ENCODE measurements around the gene GABRB1.
"Not testable (repeated sequence)": the region's sequence is repeated elsewhere in the genome, so short reads cannot be mapped to it uniquely, and the experiment has no call there.

GABRB1 gene

DNA sequence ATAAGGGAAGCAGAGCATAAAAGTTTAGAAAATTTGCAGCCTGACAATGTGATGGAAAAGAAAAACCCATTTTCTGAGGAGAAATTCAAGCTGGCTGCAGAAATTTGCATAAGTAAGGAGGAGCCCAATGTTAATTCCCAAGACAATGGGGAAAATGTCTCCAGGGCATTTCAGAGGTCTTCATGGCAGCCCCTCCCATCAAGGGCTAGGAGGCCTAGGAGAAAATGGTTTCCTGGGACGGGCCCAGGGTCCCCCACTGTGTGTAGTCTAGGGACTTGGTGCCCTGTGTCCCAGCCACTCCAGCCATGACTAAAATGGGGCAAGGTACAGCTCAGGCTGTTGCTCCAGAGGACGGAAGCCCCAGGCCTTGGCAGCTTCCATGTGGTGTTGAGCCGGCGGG lies 259.5 kb downstream of the GABRB1 start:
- H3K4me1 ChIP-seq (ENCODE audit: control insufficient read depth in 1 of 2, insufficient read depth in 2 of 2, low read length in 2 of 2); H4K91ac ChIP-seq (ENCODE audit: low read depth, low read length); H2AFZ ChIP-seq (ENCODE audit: insufficient read depth, low read length, poor library complexity); H3K27ac ChIP-seq (ENCODE audit: low read depth, low read length); H3K4me2 ChIP-seq (ENCODE audit: low read length); H2AK5ac ChIP-seq (ENCODE audit: low read length); H3K14ac ChIP-seq (ENCODE audit: low read length); H2BK5ac ChIP-seq (ENCODE audit: low read depth, low read length, poor library complexity); H2BK120ac ChIP-seq (ENCODE audit: insufficient read depth, low read length, poor library complexity); H3K18ac ChIP-seq (ENCODE audit: low read length); H3K79me2 ChIP-seq (ENCODE audit: control insufficient read depth, insufficient read depth, low read length, poor library complexity); H2BK12ac ChIP-seq (ENCODE audit: low read length); H3K23ac ChIP-seq (ENCODE audit: low read length); H3K4ac ChIP-seq (ENCODE audit: low read depth, low read length); H3K9me3 ChIP-seq (ENCODE audit: insufficient read depth, low read depth, low read length); DNase-seq; H3K27me3 ChIP-seq (ENCODE audit: insufficient read depth, low read length); H3K36me3 ChIP-seq (ENCODE audit: control insufficient read depth in 1 of 2, insufficient read depth in 2 of 2, low read length in 2 of 2); H3K79me1 ChIP-seq (ENCODE audit: low read length); H3K4me3 ChIP-seq (ENCODE audit: low read depth, low read length); H4K8ac ChIP-seq (ENCODE audit: low read depth, low read length); H4K12ac ChIP-seq (ENCODE audit: low read depth, low read length); H3K9ac ChIP-seq (ENCODE audit: low read length): not testable (repeated sequence)
- no CpG with 5 or more reads among the region's 4 CpGs for WGBS (ENCODE audit: extremely low coverage, insufficient coverage, insufficient read length)

DNA sequence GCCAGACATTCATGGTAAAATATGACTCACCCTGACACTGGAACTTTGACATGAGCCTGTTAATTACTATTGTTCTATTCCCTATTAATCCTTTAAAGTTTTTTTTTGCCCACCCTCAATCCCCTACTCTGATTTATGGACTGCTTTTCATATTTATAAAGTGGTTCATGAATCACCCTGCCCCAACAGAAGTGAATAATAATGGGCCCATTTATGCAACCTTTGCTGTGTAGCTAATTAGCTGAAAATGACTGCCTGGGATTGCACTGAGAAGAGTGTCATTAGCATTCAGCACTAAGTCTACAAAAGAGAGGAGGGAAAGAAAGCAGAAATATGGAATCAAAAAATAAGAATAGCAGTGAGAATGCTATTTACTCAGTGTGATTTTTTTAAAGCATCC lies 277.8 kb downstream of the GABRB1 start:
- no peak for DNase-seq
- no peaks in the 10 kb centered on the region for H3K27me3 ChIP-seq (ENCODE audit: insufficient read depth, low read length)
- H2BK12ac ChIP-seq (ENCODE audit: low read length), result no peak overlapping the region
- no peak overlapping the region for H2BK120ac ChIP-seq (ENCODE audit: insufficient read depth, low read length, poor library complexity)
- H3K27ac ChIP-seq (ENCODE audit: low read depth, low read length), result no peak overlapping the region
- H3K4me1 ChIP-seq (ENCODE audit: control insufficient read depth in 1 of 2, insufficient read depth in 2 of 2, low read length in 2 of 2), result no peaks in the 10 kb centered on the region
- H3K23ac ChIP-seq (ENCODE audit: low read length), result no peak overlapping the region
- H4K12ac ChIP-seq (ENCODE audit: low read depth, low read length), result no peak overlapping the region
- H3K4me2 ChIP-seq (ENCODE audit: low read length), result no peak overlapping the region
- no peak overlapping the region for H4K91ac ChIP-seq (ENCODE audit: low read depth, low read length)
- H3K36me3 ChIP-seq (ENCODE audit: control insufficient read depth in 1 of 2, insufficient read depth in 2 of 2, low read length in 2 of 2), result no peaks in the 10 kb centered on the region
- H2AK5ac ChIP-seq (ENCODE audit: low read length), result no peak overlapping the region
- H4K8ac ChIP-seq (ENCODE audit: low read depth, low read length), result no peak overlapping the region
- no peaks in the 10 kb centered on the region for H3K79me1 ChIP-seq (ENCODE audit: low read length)
- no peak overlapping the region for H2BK5ac ChIP-seq (ENCODE audit: low read depth, low read length, poor library complexity)
- no peak overlapping the region for H3K9ac ChIP-seq (ENCODE audit: low read length)
- no peaks in the 10 kb centered on the region for H3K79me2 ChIP-seq (ENCODE audit: control insufficient read depth, insufficient read depth, low read length, poor library complexity)
- no peak overlapping the region for H3K18ac ChIP-seq (ENCODE audit: low read length)
- no peak overlapping the region for H2AFZ ChIP-seq (ENCODE audit: insufficient read depth, low read length, poor library complexity)
- H3K14ac ChIP-seq (ENCODE audit: low read length), result no peak overlapping the region
- no peaks in the 10 kb centered on the region for H3K9me3 ChIP-seq (ENCODE audit: insufficient read depth, low read depth, low read length)
- H3K4ac ChIP-seq (ENCODE audit: low read depth, low read length), result no peak overlapping the region
- no peak overlapping the region for H3K4me3 ChIP-seq (ENCODE audit: low read depth, low read length)

DNA sequence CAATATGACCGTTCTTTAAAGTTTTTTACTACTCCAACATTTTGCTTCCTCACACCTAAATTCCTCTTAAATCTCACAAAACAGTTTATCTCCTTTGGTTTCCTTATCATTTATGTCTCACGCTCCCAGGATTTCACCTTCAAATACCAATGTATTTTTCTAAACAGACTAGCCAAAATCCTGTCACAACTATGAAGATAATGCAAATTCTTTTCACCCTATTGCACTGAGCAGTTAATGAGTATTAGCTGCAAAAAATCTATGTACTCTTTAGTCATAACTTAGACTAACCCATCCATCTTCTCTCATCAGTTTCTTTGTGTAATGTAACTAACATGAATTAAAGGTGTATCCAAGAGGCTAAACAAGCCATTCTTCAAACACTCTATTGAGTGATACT lies 280.8 kb downstream of the GABRB1 start:
- Histone ChIP-seq H2AFZ (ENCODE audit: insufficient read depth, low read length, poor library complexity) (no peak overlapping the region), H3K18ac (ENCODE audit: low read length) (no peak overlapping the region), H3K4me2 (ENCODE audit: low read length) (no peak overlapping the region), H3K79me2 (ENCODE audit: control insufficient read depth, insufficient read depth, low read length, poor library complexity) (no peaks in the 10 kb centered on the region), H3K14ac (ENCODE audit: low read length) (no peak overlapping the region), H2BK5ac (ENCODE audit: low read depth, low read length, poor library complexity) (no peak overlapping the region), H3K9me3 (ENCODE audit: insufficient read depth, low read depth, low read length) (no peaks in the 10 kb centered on the region), H3K27me3 (ENCODE audit: insufficient read depth, low read length) (no peaks in the 10 kb centered on the region), H3K79me1 (ENCODE audit: low read length) (no peaks in the 10 kb centered on the region), H3K9ac (ENCODE audit: low read length) (no peak overlapping the region), H3K36me3 (ENCODE audit: control insufficient read depth in 1 of 2, insufficient read depth in 2 of 2, low read length in 2 of 2) (no peaks in the 10 kb centered on the region), H3K23ac (ENCODE audit: low read length) (no peak overlapping the region), H3K4me1 (ENCODE audit: control insufficient read depth in 1 of 2, insufficient read depth in 2 of 2, low read length in 2 of 2) (no peaks in the 10 kb centered on the region), H4K91ac (ENCODE audit: low read depth, low read length) (no peak overlapping the region), H3K27ac (ENCODE audit: low read depth, low read length) (no peak overlapping the region), H4K12ac (ENCODE audit: low read depth, low read length) (no peak overlapping the region), H3K4me3 (ENCODE audit: low read depth, low read length) (no peak overlapping the region), H3K4ac (ENCODE audit: low read depth, low read length) (no peak overlapping the region), H2AK5ac (ENCODE audit: low read length) (no peak overlapping the region), H2BK12ac (ENCODE audit: low read length) (no peak overlapping the region), H2BK120ac (ENCODE audit: insufficient read depth, low read length, poor library complexity) (no peak overlapping the region), H4K8ac (ENCODE audit: low read depth, low read length) (no peak overlapping the region)
- peak in 1 of 2 donors; percentile 73 for DNase-seq
- WGBS (ENCODE audit: extremely low coverage, insufficient coverage, insufficient read length), result no CpG with 5 or more reads among the region's 2 CpGs

DNA sequence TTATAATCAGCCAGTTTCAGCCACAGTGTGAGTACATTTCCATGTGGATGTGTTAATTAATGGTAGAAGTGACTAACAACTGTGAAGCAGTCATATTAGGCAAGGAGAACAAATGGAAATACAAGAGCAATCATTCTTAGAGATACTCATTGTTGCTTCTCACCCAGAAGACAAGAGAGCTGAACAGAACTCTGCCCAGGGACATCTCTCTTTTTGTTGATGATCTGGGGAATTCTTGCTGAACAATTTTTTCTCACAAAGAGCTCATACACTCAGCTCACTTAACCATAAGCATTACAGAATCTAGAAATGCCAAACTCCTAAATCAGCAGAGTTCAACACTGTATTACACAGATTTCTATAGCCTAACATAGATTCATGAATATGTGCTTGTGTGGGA lies 282.0 kb downstream of the GABRB1 start:
- H3K27me3 ChIP-seq (ENCODE audit: insufficient read depth, low read length), result no peaks in the 10 kb centered on the region
- no peak overlapping the region for H3K4me2 ChIP-seq (ENCODE audit: low read length)
- no peak overlapping the region for H2AK5ac ChIP-seq (ENCODE audit: low read length)
- no peak overlapping the region for H2AFZ ChIP-seq (ENCODE audit: insufficient read depth, low read length, poor library complexity)
- H3K4me3 ChIP-seq (ENCODE audit: low read depth, low read length), result no peak overlapping the region
- no peak for DNase-seq
- no peaks in the 10 kb centered on the region for H3K4me1 ChIP-seq (ENCODE audit: control insufficient read depth in 1 of 2, insufficient read depth in 2 of 2, low read length in 2 of 2)
- H4K12ac ChIP-seq (ENCODE audit: low read depth, low read length), result no peak overlapping the region
- no peaks in the 10 kb centered on the region for H3K9me3 ChIP-seq (ENCODE audit: insufficient read depth, low read depth, low read length)
- no peak overlapping the region for H3K18ac ChIP-seq (ENCODE audit: low read length)
- no peak overlapping the region for H3K23ac ChIP-seq (ENCODE audit: low read length)
- no peak overlapping the region for H3K4ac ChIP-seq (ENCODE audit: low read depth, low read length)
- H3K79me1 ChIP-seq (ENCODE audit: low read length), result no peaks in the 10 kb centered on the region
- no peak overlapping the region for H2BK120ac ChIP-seq (ENCODE audit: insufficient read depth, low read length, poor library complexity)
- H4K8ac ChIP-seq (ENCODE audit: low read depth, low read length), result no peak overlapping the region
- H3K14ac ChIP-seq (ENCODE audit: low read length), result no peak overlapping the region
- no peak overlapping the region for H3K27ac ChIP-seq (ENCODE audit: low read depth, low read length)
- no peaks in the 10 kb centered on the region for H3K79me2 ChIP-seq (ENCODE audit: control insufficient read depth, insufficient read depth, low read length, poor library complexity)
- no peak overlapping the region for H2BK5ac ChIP-seq (ENCODE audit: low read depth, low read length, poor library complexity)
- H2BK12ac ChIP-seq (ENCODE audit: low read length), result no peak overlapping the region
- H4K91ac ChIP-seq (ENCODE audit: low read depth, low read length), result no peak overlapping the region
- H3K36me3 ChIP-seq (ENCODE audit: control insufficient read depth in 1 of 2, insufficient read depth in 2 of 2, low read length in 2 of 2), result no peaks in the 10 kb centered on the region
- no peak overlapping the region for H3K9ac ChIP-seq (ENCODE audit: low read length)

DNA sequence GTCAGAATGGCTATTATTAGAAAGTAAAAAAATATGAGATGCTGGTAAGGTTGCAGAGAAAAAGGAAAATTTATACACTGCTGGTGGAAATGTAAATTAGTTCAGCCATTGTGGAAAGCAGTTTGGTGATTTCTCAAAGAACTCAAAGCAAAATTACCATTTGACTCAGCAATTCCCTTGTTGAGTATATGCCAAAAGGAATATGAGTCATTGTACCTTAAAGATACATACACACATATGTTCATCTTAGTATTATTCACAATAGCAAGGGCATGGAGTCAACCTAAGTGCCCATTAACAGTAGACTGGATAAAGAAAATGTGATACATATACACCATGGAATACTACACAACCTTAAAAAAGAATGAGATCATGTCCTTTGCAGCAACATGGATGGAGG lies 284.0 kb downstream of the GABRB1 start:
- Histone ChIP-seq H3K23ac (ENCODE audit: low read length) (no peak overlapping the region), H4K8ac (ENCODE audit: low read depth, low read length) (no peak overlapping the region), H3K4me2 (ENCODE audit: low read length) (no peak overlapping the region), H3K4ac (ENCODE audit: low read depth, low read length) (no peak overlapping the region), H3K9ac (ENCODE audit: low read length) (no peak overlapping the region), H3K27me3 (ENCODE audit: insufficient read depth, low read length) (no peaks in the 10 kb centered on the region), H4K91ac (ENCODE audit: low read depth, low read length) (no peak overlapping the region), H3K18ac (ENCODE audit: low read length) (no peak overlapping the region), H3K9me3 (ENCODE audit: insufficient read depth, low read depth, low read length) (no peaks in the 10 kb centered on the region), H3K14ac (ENCODE audit: low read length) (no peak overlapping the region), H3K4me1 (ENCODE audit: control insufficient read depth in 1 of 2, insufficient read depth in 2 of 2, low read length in 2 of 2) (no peaks in the 10 kb centered on the region), H4K12ac (ENCODE audit: low read depth, low read length) (no peak overlapping the region), H3K79me1 (ENCODE audit: low read length) (no peaks in the 10 kb centered on the region), H2BK120ac (ENCODE audit: insufficient read depth, low read length, poor library complexity) (no peak overlapping the region), H2AK5ac (ENCODE audit: low read length) (no peak overlapping the region), H3K4me3 (ENCODE audit: low read depth, low read length) (no peak overlapping the region), H2BK12ac (ENCODE audit: low read length) (no peak overlapping the region), H2AFZ (ENCODE audit: insufficient read depth, low read length, poor library complexity) (no peak overlapping the region), H3K27ac (ENCODE audit: low read depth, low read length) (no peak overlapping the region), H3K79me2 (ENCODE audit: control insufficient read depth, insufficient read depth, low read length, poor library complexity) (no peaks in the 10 kb centered on the region), H2BK5ac (ENCODE audit: low read depth, low read length, poor library complexity) (no peak overlapping the region), H3K36me3 (ENCODE audit: control insufficient read depth in 1 of 2, insufficient read depth in 2 of 2, low read length in 2 of 2) (no peaks in the 10 kb centered on the region)
- no peak for DNase-seq
